ENCODE data around the gene PEX5L.
"Not testable (repeated sequence)": the region's sequence is repeated elsewhere in the genome, so short reads cannot be mapped to it uniquely, and the experiment has no call there.

The PEX5L gene

DNA sequence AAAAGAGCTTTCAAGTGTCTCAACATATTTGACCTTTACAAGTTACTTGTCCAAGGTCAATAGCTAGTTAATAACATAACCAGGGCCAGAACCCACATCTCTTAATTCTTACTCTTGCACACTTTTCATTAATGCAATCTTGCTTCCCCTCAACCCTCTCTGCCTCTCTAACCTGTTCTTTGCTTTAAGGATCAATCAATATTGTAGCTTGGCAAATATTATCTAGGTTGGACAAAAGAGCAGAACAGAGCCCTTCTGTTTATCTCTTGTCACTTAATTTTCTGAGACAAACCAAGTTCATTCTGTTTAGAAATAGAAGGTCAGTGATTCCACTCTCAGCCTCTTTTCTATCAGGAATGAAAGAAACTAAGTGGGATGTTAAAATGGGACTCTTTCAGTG, 203.4 kb downstream of the PEX5L start:
- DNase-seq (ENCODE audit: low spot score): no peak

- DNase-seq (ENCODE audit: low spot score): no peak
Measured at GRCh38 chr3:179832333-179832854, 204.3 kb downstream of the PEX5L start.

DNA sequence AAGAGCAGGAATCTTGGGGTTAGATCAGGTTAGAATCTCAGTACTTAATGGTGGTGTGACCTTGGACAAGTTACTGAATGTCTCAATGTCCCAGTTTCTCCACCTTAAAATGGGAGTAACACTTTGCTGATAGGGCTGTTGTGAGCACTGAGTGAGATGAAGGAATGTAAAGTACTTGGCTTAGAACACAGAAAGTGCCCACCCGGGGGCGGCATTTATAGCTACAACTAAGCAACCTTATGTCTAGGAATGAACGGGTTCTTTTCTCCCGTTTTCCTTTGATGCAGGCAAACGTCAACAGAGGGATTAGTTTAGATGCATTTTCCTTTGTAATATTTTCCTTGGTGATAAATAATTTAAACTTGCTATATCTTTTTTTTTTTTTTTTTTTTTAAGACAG, 207.3 kb downstream of the PEX5L start:
- no peak for DNase-seq (ENCODE audit: low spot score)

DNA sequence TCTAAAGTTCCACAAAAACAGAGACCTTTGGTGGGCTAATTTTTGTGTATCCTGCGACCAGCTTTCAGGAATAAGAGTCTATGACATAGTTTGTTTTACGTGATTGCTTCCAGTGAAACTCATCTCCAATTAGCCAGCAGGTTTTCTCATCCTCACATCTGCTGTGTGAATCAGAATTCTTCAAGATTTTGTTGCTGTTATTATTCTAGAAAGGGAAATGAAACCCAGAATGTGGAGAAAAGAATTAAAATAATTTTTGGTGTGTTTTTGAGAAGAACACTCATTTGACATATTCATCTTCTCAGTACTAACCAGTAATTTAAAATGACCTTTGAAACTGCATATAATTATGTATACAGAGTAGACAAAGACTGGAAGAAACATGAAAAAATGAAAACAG, 208.0 kb downstream of the PEX5L start:
- DNase-seq (ENCODE audit: low spot score): no peak

DNA sequence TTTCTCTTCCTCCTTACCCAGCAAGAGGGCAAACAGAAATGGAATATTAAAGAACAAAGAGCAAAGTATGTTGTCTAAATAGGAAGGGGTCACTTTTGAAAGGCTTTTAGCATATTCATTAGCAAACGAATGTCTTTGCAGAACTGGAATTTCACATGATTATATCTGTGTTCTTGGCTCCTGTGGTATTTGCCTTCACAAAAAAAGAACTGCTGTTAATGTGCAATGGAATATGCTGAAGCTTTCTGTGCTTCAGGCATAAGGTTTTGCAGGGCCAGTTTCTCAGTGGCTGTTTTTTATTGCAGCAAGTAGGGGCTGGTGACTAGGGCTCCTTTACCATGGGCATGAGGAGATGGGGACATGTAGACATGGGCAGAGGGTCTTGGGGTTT, 210.5 kb downstream of the PEX5L start:
- no peak for DNase-seq (ENCODE audit: low spot score)

DNA sequence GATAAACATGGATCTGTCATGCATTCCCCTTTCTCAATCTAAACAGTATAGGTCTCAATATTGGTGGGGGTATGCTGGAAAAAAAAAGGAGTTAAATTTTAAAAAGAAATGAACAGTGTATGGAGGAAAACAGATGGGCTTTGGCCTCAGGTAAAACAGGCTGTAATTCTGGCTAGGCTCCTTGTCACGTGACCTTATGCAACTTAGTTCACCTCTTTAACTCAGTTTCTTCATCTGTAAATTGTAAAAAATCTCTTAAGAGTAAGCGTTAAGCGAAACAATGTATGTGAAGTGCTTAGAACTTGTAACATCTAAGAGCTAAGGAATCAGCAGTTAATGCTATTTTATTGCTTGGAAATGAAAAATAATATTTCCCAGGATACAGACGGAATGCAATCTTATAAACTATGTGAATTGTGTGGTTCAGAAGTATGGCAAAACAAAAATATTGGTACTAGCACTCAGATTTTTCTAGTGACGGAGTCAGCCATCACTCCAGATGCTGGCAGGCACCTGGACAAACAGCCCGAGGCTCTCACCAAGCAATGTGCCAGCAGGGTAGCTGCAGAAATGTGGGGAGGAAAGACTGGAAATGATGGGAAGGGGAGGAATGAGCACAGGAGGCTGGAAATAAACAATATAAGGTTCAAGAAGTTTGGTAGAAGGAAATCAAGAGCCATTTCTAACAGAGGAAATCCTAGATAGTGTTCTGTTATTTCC, 211.1 kb downstream of the PEX5L start:
- DNase-seq (ENCODE audit: low spot score): no peak

- DNase-seq (ENCODE audit: low spot score): no peak
Measured at GRCh38 chr3:179822296-179822695, 214.4 kb downstream of the PEX5L start.

GRCh38 chr3:179819379-179819778, 217.4 kb downstream of the PEX5L start:
- no peak for DNase-seq (ENCODE audit: low spot score)

DNA sequence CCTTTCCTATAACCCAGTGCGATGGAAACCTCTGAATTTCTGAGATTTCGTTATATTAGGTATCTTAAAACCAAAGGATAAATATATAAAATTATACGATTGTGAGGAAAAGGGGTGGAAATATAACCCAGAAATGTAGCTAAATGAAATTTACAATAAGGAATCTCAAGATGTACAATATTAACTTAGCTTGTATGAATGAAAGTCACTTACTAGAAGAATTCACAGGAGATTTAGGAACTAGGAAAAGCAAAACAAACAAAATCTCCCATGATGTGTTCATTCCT, 224.7 kb downstream of the PEX5L start:
- no peak for DNase-seq (ENCODE audit: low spot score)

- peak; percentile 87 for DNase-seq (ENCODE audit: low spot score)
Measured at GRCh38 chr3:179811321-179812095, 225.2 kb downstream of the PEX5L start.

DNA sequence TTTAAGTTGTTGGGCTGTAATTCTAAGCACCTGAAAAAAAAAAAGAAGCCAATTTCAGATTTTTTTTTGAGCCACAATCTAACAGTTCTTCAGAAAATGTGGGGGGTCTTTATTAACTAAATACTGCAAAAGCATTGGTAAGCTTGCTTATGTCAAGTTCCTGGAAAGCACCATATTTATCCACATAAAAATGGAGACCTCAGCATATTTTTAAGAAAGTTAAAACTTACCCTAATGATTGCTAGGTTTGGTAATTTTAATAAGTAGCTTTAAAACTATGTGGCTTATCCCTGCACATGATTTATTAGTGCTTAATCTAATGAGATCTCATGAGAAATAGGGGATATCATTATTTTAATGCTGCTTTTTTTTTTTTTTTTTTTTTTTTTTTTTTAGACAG, 227.1 kb downstream of the PEX5L start:
- DNase-seq (ENCODE audit: low spot score): no peak

DNA sequence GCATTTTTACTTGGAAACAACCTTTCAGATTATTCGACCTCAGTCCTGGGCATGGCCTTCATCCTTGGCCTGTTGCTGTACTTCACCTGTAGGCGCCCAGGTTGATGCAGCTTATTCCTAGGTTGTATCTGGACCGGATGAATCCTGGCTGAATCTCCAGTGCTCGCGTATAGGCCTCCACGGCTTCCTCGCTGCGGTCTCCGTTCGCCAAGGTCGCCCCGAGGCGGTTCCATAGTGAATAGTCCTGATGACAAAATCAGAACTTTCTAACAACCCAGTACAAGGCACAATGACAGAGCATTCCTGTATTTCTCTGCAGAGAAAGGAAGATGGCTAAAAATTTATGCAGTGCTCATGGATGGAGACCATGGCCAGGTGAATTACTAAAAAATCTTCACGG, 229.1 kb downstream of the PEX5L start:
- DNase-seq (ENCODE audit: low spot score): no peak

GRCh38 chr3:179806177-179806576, 230.6 kb downstream of the PEX5L start:
- no peak for DNase-seq (ENCODE audit: low spot score)

- DNase-seq (ENCODE audit: low spot score): no peak
Measured at GRCh38 chr3:179801856-179802255, 234.9 kb downstream of the PEX5L start.

- no peak for DNase-seq (ENCODE audit: low spot score)
Measured at GRCh38 chr3:179801263-179801662, 235.5 kb downstream of the PEX5L start.

GRCh38 chr3:179797192-179797591, 239.5 kb downstream of the PEX5L start:
- no peak for DNase-seq (ENCODE audit: low spot score)

DNA sequence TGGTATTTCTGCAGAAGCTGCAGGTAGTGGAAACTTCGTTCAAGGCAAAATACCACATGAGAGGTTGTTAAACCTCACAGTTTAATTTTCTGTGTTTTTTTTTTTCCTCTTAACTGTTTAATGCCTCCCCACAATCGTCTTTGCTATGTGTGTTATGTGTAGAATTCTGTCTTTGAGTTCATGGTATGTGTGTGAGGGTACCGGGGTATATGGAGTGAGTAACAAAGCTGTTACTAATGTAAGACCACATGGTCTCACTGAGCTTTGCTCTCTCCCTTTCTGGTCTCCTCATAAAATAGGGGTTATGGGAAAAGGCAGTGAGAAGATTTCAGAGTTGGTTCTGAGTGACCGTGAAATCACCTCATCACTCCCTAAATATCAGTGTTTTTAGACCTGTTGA, 240.3 kb downstream of the PEX5L start:
- no peak for DNase-seq (ENCODE audit: low spot score)

GRCh38 chr3:179794355-179794754, 242.4 kb downstream of the PEX5L start:
- no peak for DNase-seq (ENCODE audit: low spot score)

DNA sequence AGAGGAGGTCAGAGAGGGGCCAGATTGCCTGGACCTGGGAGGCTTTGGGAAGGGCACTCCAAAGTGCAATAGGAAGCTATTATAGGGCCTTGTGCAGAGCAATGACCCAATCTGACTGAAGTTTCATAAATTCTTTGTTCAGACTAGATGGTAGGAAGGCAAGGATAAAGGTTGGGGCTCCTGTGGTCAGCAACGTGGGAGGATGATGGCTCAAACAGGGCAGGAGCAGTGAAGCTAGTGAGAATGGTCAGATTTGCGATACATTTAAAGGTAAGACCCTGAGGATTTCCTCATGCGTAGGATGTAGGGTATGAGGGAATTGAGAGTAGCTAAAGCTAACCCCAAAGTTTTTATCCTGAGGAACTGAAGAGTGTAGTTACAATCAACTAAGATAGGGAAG, 244.9 kb downstream of the PEX5L start:
- no peak for DNase-seq (ENCODE audit: low spot score)

DNA sequence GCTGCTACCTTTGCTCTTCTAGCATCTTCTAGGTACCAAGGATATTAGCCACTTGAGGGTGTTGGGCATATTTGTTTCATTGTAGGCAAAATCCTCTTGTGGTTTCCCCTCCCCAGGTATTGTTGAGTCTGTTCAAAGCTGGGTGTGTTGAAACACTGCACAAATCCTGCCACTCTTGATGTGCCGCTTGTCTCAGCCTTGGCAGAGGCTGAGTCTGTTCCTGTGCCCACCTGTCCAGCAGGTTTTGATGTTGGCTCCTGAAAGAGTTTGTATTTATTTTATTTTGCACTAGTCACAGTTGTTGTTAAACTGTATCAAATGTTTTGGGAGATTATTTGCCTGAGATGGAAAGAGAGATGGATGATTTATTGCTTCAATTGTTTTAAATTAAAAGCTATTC, 247.7 kb downstream of the PEX5L start:
- no peak for DNase-seq (ENCODE audit: low spot score)

DNA sequence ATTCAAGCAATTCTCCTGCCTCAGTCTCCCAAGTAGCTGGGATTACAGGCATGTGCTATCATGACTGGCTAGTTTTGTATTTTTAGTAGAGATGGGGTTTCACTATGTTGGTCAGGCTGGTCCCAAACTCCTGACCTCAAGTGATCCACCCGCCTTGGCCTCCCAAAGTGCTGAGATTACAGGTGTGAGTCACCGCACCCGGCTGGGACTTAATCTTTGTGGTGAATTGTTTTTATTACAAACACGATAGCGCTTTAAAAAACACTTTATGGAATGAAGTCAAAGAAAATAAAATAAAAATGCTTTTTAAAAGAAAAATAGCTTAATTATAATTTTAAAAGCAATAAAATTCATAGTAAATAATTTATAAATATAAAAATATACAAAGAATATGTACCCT, 253.9 kb downstream of the PEX5L start:
- not testable (repeated sequence) for DNase-seq (ENCODE audit: low spot score)

GRCh38 chr3:179775416-179776122, 261.2 kb downstream of the PEX5L start:
- no peak for DNase-seq (ENCODE audit: low spot score)

- no peak for DNase-seq (ENCODE audit: low spot score)
Measured at GRCh38 chr3:179772297-179772696, 264.4 kb downstream of the PEX5L start.
